Aorta (tissue), 5 donors: ENCODE results near the gene MYO1E. TPM values are rescaled to one million over a fixed set of nuclear protein-coding genes. Genes with fewer than 3 reads are reported as not detected.

Experiments used
- ATAC-seq: fragments of 200-7000 bp; cut with Tn5 transposase; one replicate; pipeline ENCODE4 v1.9.1; 2022; ENCODE audit warnings: moderate library complexity; ENCODE audit not compliant: low FRiP score
- DNase-seq, 2 donors: peaks; one replicate each; pipeline ENCODE4 v3.0.0-alpha.2; 2020
- H3K27ac ChIP-seq, 2 donors: one replicate each; pipeline ENCODE4 v1.5.1; 2013; ENCODE audit warnings: low read length in 2 of 2, mild to moderate bottlenecking in 2 of 2, moderate library complexity in 2 of 2, control low read depth in 1 of 2, inconsistent platforms in 1 of 2, low read depth in 1 of 2
- H3K27me3 ChIP-seq, 2 donors: one replicate each; pipeline ENCODE4 v1.6.1; 2013; ENCODE audit warnings: control low read depth in 1 of 2, low read length in 1 of 2, mild to moderate bottlenecking in 1 of 2, moderate library complexity in 1 of 2; ENCODE audit not compliant: insufficient read depth in 2 of 2, control insufficient read depth in 1 of 2
- H3K36me3 ChIP-seq, 2 donors: one replicate each; pipeline ENCODE4 v1.6.1; 2013; ENCODE audit warnings: control low read depth in 1 of 2, low read length in 1 of 2, mild to moderate bottlenecking in 1 of 2; ENCODE audit not compliant: insufficient read depth in 2 of 2, control insufficient read depth in 1 of 2
- H3K4me1 ChIP-seq, 2 donors: one replicate each; pipeline ENCODE4 v1.6.1; 2013; ENCODE audit warnings: low read length in 2 of 2, control low read depth in 1 of 2, mild to moderate bottlenecking in 1 of 2, moderate library complexity in 1 of 2; ENCODE audit not compliant: insufficient read depth in 2 of 2, control insufficient read depth in 1 of 2
- H3K4me3 ChIP-seq, 2 donors: one replicate each; pipeline ENCODE4 v1.5.1; 2013; ENCODE audit warnings: low read length in 2 of 2, control low read depth in 1 of 2, mild to moderate bottlenecking in 1 of 2
- H3K9me3 ChIP-seq: one replicate; pipeline ENCODE4 v1.6.1; 2013; ENCODE audit warnings: mild to moderate bottlenecking, low read length; ENCODE audit not compliant: control insufficient read depth
- WGBS, 2 donors: extraction: QIAGEN DNeasy Blood & Tissue Kit; methylation state at CpG; one replicate each; pipeline ENCODE4 v1.1.7; 2013; 5-methylcytosine and 5-hydroxymethylcytosine counted together
- intact Hi-C, 2 donors: fragments of 100-400 bp; cut with DNase I; formaldehyde crosslinking; loops; one replicate each; pipeline versions ENCODE4 v1.14.2 to v1.15.0; 2022
- polyA plus RNA-seq, 2 donors: library from polyadenylated mRNA; stranded (reverse); fragments of 200-250 nt; gene quantifications; one replicate each; pipeline ENCODE4 v1.2.3, GENCODE V29; 2013
- total RNA-seq, 2 donors: library from RNA; stranded (reverse); fragmentation: NEBNext Ultra II Directional; extraction: Animal tissue kit (Norgen Biotek cat#: 25700); gene quantifications; one replicate each; pipeline ENCODE4 v1.2.1, GENCODE V29; 2021
- donor health status: healthy with polysubstance abuse.
- donor health status: Bipolar disorder and iron deficiency.
- donor health status: DM: no; HTN: no; CAD: no.
- donor health status: DM: no; HTN: no; CAD: no.
- donor health status: DM: yes; HTN: yes; CAD: no.

MYO1E gene
- total and polyA plus RNA-seq, 4 donors = 44.6 to 225 (median 105) TPM

DNA sequence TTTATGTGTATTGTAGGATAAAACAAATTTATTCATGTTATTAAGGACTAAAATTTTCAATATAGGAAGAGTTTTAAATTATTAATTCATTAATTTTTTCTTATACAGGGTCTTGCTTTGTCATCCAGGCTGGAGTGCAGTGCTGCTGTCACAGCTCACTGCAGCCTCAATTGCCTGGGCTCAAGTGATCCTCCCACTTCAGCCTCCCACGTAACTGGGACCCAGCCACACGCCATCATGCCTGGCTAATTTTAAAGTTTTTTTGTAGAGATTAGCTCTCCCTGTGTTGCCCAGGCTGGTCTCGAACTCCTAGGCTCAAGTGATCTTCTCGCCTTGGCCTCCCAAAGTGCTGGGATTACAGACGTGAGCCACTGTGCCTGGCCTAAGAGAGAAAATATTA is 253.0 kb downstream of the MYO1E start:
- WGBS, 2 donors = 85 to 90% methylated on average over 5 of the region's 5 CpGs
- Histone ChIP-seq H3K4me1 (no peaks in the 10 kb centered on the region), H3K36me3 (no peaks in the 10 kb centered on the region), H3K4me3 (no peak overlapping the region), H3K9me3 (no peaks in the 10 kb centered on the region), H3K27ac (no peak overlapping the region), H3K27me3 (no peaks in the 10 kb centered on the region)
- no peak for ATAC-seq
- intact Hi-C loops = no loop called here
- no peak for DNase-seq

DNA sequence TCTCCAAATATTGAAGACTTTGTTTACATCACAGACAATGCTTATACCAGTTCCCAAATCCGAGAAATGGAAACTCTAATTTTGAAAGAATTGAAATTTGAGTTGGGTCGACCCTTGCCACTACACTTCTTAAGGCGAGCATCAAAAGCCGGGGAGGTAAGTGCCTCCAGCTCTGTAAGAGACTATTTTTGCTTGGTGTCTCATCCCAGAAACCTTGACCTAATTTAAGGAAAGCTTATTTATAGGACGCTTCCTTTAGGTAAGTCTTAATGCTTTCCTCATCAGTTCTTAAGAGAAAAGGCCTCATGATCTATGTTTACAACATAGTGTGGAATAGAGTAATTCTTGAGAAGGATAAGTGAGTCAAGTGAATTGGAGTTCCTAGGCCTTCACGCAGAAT is 255.9 kb downstream of the MYO1E start:
- Histone ChIP-seq H3K4me1 (no peaks in the 10 kb centered on the region), H3K36me3 (no peaks in the 10 kb centered on the region), H3K27ac (no peak overlapping the region), H3K9me3 (no peaks in the 10 kb centered on the region), H3K4me3 (no peak overlapping the region), H3K27me3 (no peaks in the 10 kb centered on the region)
- ATAC-seq = no peak
- no peak for DNase-seq
- WGBS, 2 donors = 96 to 97% methylated on average over 6 of the region's 6 CpGs
- intact Hi-C loops = no loop called here

DNA sequence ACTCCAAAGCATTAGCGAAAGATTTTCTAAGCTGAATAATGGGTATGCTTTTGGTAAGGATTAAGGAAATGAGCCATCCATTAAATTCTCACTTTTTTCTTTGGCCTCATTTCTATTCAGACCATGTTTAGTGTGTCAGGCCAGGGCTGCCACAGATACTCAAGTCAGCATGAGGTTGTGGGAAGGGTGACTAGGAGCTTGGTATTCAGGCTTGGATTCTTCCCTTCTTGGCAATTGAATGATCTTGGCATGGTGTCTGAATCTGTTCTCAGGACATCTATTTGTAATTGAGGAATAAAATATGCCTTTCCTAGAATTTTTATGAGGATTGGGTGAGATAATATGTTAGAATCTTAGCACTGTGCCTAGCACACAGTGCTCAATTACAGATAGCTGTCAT is 256.5 kb downstream of the MYO1E start:
- WGBS, 2 donors = 100% methylated on average over 1 of the region's 1 CpG
- Histone ChIP-seq H3K36me3 (no peaks in the 10 kb centered on the region), H3K27me3 (no peaks in the 10 kb centered on the region)

DNA sequence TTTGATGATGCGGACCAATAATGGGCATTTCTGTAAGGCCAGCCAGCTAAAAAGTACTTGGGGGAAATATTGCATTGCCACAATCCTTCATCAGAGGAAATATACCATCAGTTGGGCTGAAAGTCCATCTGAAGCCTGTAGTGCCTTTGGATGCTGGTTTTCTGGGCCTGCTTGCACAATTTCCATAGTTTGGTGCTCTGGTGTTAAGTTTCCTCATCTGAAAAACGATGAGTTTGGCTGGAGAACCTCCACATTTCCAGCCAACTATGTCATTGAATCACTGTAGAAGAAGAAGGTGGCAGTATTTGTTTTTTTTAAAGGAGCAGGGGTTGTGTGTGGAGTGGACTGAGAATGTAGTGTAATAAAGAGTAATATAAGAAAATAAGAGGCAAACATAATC is 257.6 kb downstream of the MYO1E start:
- Histone ChIP-seq H3K27me3 (no peaks in the 10 kb centered on the region), H3K4me3 (no peak overlapping the region), H3K36me3 (no peaks in the 10 kb centered on the region), H3K27ac (no peak overlapping the region), H3K4me1 (no peaks in the 10 kb centered on the region), H3K9me3 (no peaks in the 10 kb centered on the region)
- intact Hi-C loops = no loop called here
- WGBS, 2 donors = 48 to 52% methylated on average over 2 of the region's 2 CpGs
- DNase-seq = no peak
- ATAC-seq = no peak

More for the DNA sequence above, 256.5 kb downstream of the MYO1E start:
- H3K27ac ChIP-seq = no peak overlapping the region
- ATAC-seq = no peak
- no peaks in the 10 kb centered on the region for H3K9me3 ChIP-seq
- DNase-seq = no peak
- H3K4me1 ChIP-seq = no peaks in the 10 kb centered on the region
- H3K4me3 ChIP-seq = no peak overlapping the region
- intact Hi-C loops = no loop called here

DNA sequence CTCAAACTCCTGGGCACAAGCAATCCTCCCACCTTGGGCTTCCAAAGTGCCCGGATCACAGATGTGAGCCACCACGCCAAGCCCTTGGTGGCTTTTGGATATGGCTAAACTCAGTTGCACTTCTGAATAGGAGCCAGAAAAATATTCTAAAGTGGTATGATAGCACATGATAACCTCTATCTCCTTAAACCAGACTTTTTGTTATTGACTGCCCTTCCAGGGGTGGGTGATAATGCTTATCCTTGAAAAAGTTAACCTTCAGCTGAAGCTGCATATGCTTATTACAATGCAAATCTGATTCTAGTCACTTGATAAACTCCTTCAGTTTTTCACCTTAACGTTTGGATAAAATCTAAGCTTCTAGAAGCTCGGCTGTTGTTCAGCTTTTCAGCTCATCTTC is 261.4 kb downstream of the MYO1E start:
- Histone ChIP-seq H3K27ac (no peak overlapping the region), H3K4me1 (no peaks in the 10 kb centered on the region), H3K27me3 (no peaks in the 10 kb centered on the region), H3K36me3 (no peaks in the 10 kb centered on the region), H3K9me3 (no peaks in the 10 kb centered on the region), H3K4me3 (no peak overlapping the region)
- intact Hi-C loops = no loop called here
- ATAC-seq (no peak), DNase-seq (no peak)
- 91 to 93% methylated on average over 4 of the region's 4 CpGs for WGBS, 2 donors

DNA sequence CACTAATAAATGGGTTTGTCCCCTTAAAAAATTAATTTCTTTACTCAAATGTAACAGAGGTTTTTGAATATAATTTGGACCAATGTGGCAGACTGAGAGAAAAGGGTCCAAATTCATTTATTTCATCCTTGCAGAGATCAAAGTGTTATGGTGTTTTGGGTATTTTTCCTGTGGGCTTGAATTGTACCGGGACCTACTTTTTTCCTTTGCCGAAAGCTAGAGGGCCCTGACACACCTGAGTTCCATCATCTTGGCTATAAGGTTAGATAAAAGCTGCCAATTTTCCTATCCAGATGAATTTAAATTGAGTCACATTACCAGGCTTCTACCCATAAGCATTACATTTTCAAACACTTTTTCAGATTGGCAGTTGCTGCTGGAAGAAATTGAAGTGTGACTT is 266.8 kb downstream of the MYO1E start:
- no peak for ATAC-seq
- Histone ChIP-seq H3K4me1 (no peaks in the 10 kb centered on the region), H3K4me3 (no peak overlapping the region), H3K9me3 (no peaks in the 10 kb centered on the region), H3K36me3 (no peaks in the 10 kb centered on the region), H3K27me3 (no peaks in the 10 kb centered on the region), H3K27ac (no peak overlapping the region)
- DNase-seq = no peak
- intact Hi-C loops = loop anchor here in 1 of 2 donors (10.0 kb wide), 1 partner anchor 389 kb away; no protein-coding TSS in a partner anchor
- 49 to 66% methylated on average over 2 of the region's 2 CpGs for WGBS, 2 donors

DNA sequence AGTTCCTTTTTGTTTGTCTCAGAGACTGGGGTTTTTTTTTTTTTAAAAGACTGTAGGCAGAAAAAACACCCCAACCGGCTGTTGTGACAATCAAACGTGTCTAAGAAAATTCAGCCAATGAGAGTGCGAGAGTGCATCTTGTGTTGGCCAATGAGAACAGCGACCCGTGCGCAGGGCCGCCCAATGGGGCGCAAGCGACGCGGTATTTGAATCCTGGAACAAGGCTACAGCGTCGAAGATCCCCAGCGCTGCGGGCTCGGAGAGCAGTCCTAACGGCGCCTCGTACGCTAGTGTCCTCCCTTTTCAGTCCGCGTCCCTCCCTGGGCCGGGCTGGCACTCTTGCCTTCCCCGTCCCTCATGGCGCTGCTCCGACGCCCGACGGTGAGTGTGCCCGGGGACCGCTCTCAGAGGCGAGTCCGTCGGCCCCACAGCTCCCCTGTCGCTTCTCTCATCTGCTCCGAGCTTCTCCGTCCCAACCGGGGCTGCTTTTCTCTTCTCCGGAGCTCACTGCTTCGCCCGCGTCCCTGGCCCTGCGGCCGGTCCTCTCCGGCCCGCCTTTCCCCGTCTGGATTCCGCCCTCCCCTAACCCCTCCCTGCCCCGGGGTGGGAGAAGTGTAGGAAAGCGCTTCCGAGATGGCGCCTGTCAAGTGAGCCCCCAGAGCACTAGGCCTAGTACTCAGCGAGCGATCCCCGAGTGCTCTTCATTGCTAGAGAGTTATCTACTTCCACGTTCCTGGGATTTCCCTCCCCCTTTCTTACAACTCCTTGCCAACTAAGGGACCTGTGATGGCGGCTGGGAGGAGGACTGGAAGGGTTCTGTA is 267.5 kb downstream of the MYO1E start, which contains the start of gene CCNB2:
CCNB2 (plus strand) TSS at position 235 of the 821 bp plus-strand sequence; CDS start at position 358, 123 bp downstream.
- Histone ChIP-seq H3K4me3 (peak within 1 kb of the TSS; percentile 32 to 77), H3K9me3 (no peaks in the 10 kb centered on the region), H3K27ac (no peak within 1 kb of the TSS), H3K27me3 (no peaks in the 10 kb centered on the region), H3K36me3 (no peaks in the 10 kb centered on the region), H3K4me1 (no peaks in the 10 kb centered on the region)
- peak; percentile 90 to 94 for DNase-seq
- peak; percentile 98 for ATAC-seq
- 1% methylated on average over 55 to 57 of the region's 57 CpGs for WGBS, 2 donors
- intact Hi-C loops = loop anchor here in 1 of 2 donors (10.0 kb wide), 1 partner anchor 390 kb away; no protein-coding TSS in a partner anchor

DNA sequence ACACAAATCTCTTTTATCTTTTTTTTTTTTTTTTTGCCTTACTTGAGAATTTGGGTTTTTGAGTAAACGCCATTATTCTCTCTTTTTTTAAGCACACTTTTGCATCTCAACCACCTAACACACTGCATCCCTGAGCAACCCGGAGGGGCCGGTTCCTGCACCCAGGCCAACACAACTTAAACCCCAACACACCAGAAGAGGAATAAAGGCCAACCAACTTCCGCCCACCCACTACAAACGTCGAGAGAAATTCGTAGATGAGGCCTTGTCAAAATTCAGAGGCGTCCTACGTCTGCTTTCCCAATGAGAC is 268.1 kb downstream of the MYO1E start:
- Histone ChIP-seq H3K4me1 (no peaks in the 10 kb centered on the region), H3K27ac (no peak overlapping the region), H3K4me3 (peak overlapping the region; percentile 32 to 77), H3K36me3 (no peaks in the 10 kb centered on the region), H3K9me3 (no peaks in the 10 kb centered on the region), H3K27me3 (no peaks in the 10 kb centered on the region)
- intact Hi-C loops = loop anchor here in 1 of 2 donors (10.0 kb wide), 1 partner anchor 390 kb away; no protein-coding TSS in a partner anchor
- DNase-seq = no peak
- 1 to 2% methylated on average over 9 of the region's 9 CpGs for WGBS, 2 donors
- peak; percentile 60 for ATAC-seq

DNA sequence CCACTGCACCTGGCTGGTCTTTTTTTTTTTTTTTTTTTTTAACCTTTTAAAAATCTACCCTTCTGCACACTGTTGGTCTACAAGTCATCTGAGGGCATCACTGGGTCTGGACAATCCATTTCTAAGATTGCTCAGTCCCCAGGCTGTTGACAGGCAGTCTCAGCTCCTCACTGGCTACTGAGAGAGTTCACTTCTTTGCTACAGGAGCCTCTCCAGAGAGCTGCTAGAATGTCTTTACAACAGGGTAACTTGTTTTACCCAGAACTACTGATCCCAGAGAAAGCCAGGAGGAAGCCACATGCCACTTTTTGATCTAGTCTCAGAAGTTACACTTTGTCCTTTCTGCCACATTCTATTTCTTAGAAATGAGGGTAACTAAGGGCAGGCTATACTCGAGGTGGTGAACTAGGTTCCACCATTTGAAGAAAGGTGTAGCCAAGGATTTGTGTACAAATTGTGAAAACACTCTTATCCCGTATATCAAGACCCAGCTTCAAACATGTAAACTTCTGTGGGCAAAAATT is 273.4 kb downstream of the MYO1E start:
- no peak overlapping the region for H3K4me3 ChIP-seq
- peaks cover 0 to 3% of the 10 kb centered on the region in 2 donors for H3K36me3 ChIP-seq

More for the DNA sequence above, 273.4 kb downstream of the MYO1E start:
- no peak for ATAC-seq
- no peak overlapping the region for H3K27ac ChIP-seq
- intact Hi-C loops = no loop called here
- H3K9me3 ChIP-seq = no peaks in the 10 kb centered on the region
- 73 to 85% methylated on average over 2 of the region's 2 CpGs for WGBS, 2 donors
- no peaks in the 10 kb centered on the region for H3K27me3 ChIP-seq
- no peaks in the 10 kb centered on the region for H3K4me1 ChIP-seq
- DNase-seq = no peak
